Ishikawa (cell line): ENCODE data around the gene GZMB.

ENCODE experiments used
- CEBPB ChIP-seq: IDR thresholded peaks from 2 replicates; pipeline ENCODE4 v1.6.1; 2012
- TAF1 ChIP-seq: IDR thresholded peaks from 2 replicates; pipeline ENCODE4 v1.6.1; 2012; ENCODE audit warnings: low read depth, mild to moderate bottlenecking
- TCF12 ChIP-seq: IDR thresholded peaks from 2 replicates; pipeline ENCODE4 v1.6.1; 2012; ENCODE audit warnings: low read depth
- TEAD4 ChIP-seq: IDR thresholded peaks from 2 replicates; pipeline ENCODE4 v1.6.1; 2012
- YY1 ChIP-seq: IDR thresholded peaks from 2 replicates; pipeline ENCODE4 v1.6.1; 2012; ENCODE audit warnings: low read depth
- TF ChIP-seq, protein P1 (sequence below): IDR thresholded peaks from 2 replicates; pipeline ENCODE4 v1.6.1; 2012; ENCODE audit warnings: low read depth, mild to moderate bottlenecking

DNA sequence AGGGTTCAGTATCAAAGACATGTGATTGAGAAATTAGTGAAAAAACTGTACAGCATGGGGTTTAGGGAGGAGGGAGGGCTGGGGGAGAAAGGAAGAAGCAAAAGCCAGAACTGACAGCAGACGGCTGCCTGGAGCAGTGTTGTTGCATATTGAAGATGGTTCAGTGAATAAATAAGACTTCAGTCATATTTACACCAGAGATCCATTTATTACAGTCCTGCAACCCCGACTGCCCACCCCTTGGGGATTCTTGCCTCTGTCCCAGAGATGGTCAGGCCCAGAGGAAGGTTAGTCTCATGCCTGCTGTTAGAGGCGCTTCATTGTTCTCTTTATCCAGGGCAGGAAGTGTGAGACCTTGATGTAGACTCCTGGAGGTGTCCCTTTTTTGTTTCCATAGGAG is 27.7 kb downstream of the GZMB start:
- TF ChIP-seq TEAD4 = no peak
- TF ChIP-seq, protein P1, sequence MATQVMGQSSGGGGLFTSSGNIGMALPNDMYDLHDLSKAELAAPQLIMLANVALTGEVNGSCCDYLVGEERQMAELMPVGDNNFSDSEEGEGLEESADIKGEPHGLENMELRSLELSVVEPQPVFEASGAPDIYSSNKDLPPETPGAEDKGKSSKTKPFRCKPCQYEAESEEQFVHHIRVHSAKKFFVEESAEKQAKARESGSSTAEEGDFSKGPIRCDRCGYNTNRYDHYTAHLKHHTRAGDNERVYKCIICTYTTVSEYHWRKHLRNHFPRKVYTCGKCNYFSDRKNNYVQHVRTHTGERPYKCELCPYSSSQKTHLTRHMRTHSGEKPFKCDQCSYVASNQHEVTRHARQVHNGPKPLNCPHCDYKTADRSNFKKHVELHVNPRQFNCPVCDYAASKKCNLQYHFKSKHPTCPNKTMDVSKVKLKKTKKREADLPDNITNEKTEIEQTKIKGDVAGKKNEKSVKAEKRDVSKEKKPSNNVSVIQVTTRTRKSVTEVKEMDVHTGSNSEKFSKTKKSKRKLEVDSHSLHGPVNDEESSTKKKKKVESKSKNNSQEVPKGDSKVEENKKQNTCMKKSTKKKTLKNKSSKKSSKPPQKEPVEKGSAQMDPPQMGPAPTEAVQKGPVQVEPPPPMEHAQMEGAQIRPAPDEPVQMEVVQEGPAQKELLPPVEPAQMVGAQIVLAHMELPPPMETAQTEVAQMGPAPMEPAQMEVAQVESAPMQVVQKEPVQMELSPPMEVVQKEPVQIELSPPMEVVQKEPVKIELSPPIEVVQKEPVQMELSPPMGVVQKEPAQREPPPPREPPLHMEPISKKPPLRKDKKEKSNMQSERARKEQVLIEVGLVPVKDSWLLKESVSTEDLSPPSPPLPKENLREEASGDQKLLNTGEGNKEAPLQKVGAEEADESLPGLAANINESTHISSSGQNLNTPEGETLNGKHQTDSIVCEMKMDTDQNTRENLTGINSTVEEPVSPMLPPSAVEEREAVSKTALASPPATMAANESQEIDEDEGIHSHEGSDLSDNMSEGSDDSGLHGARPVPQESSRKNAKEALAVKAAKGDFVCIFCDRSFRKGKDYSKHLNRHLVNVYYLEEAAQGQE = no peak
- no peak for TF ChIP-seq CEBPB
- TF ChIP-seq YY1 = no peak
- TF ChIP-seq TAF1 = no peak
- TF ChIP-seq TCF12 = no peak
